K562 (cell line): ENCODE measurements around the gene RAB5B. TPM values are rescaled to one million over a fixed set of nuclear protein-coding genes. Genes with fewer than 3 reads are reported as not detected.

Source experiments
- CCAR2 ChIP-seq: fragments of 200-400 bp; formaldehyde crosslinking; IDR thresholded peaks from 2 replicates; pipeline ENCODE4 v1.6.1; 2017; ENCODE audit warnings: mild to moderate bottlenecking, low read depth, low read length
- ELF4 ChIP-seq: fragments of 450-650 bp; formaldehyde crosslinking; IDR thresholded peaks from 2 replicates; pipeline ENCODE4 v1.4.0; 2022; ENCODE audit warnings: missing genetic modification characterization
- FOS ChIP-seq: IDR thresholded peaks from 3 replicates; pipeline ENCODE4 v1.6.1; 2011; ENCODE audit not compliant: insufficient read length; ENCODE audit errors: extremely low read depth
- HNRNPL ChIP-seq: fragments of 200-400 bp; formaldehyde crosslinking; IDR thresholded peaks from 2 replicates; pipeline ENCODE4 v1.6.1; 2017; ENCODE audit warnings: low read depth, mild to moderate bottlenecking, low read length
- KLF6 ChIP-seq: fragments of 250-450 bp; sonication (Bioruptor Pico); IDR thresholded peaks from 2 replicates; pipeline ENCODE4 v1.4.0; 2020; ENCODE audit warnings: mild to moderate bottlenecking, moderate library complexity, borderline replicate concordance
- LARP7 ChIP-seq: fragments of 450-650 bp; IDR thresholded peaks from 2 replicates; pipeline ENCODE4 v1.6.1; 2016
- MYBL2 ChIP-seq, 2 experiments: fragments of 450-650 bp in 1 of 2; sonication (generic) in 1 of 2; formaldehyde crosslinking in 1 of 2; IDR thresholded peaks; 2 replicates each; pipeline versions ENCODE4 v1.6.1 to v1.8.1; 2017 to 2022; ENCODE audit warnings: borderline replicate concordance in 1 of 2, inconsistent platforms in 1 of 2, low read depth in 1 of 2, mild to moderate bottlenecking in 1 of 2, missing genetic modification reagents in 1 of 2, moderate library complexity in 1 of 2
- SAFB ChIP-seq: fragments of 200-400 bp; formaldehyde crosslinking; IDR thresholded peaks from 2 replicates; pipeline ENCODE4 v1.6.1; 2017; ENCODE audit warnings: low read depth, low read length, borderline replicate concordance
- SMAD3 ChIP-seq: fragments of 450-650 bp; formaldehyde crosslinking; conservative IDR thresholded peaks from 2 replicates; pipeline ENCODE4 v1.4.0; 2020; ENCODE audit warnings: mild to moderate bottlenecking
- ZFP1 ChIP-seq: fragments of 450-650 bp; formaldehyde crosslinking; IDR thresholded peaks from 2 replicates; pipeline ENCODE4 v1.4.0; 2020; ENCODE audit warnings: mild to moderate bottlenecking, mixed read lengths
- ZNF282 ChIP-seq: sonication (generic); formaldehyde crosslinking; IDR thresholded peaks from 2 replicates; pipeline ENCODE4 v1.8.1; 2023; ENCODE audit warnings: missing genetic modification reagents
- ZNF586 ChIP-seq: fragments of 450-650 bp; formaldehyde crosslinking; conservative IDR thresholded peaks from 2 replicates; pipeline ENCODE4 v1.4.0; 2020; ENCODE audit warnings: mild to moderate bottlenecking, moderate library complexity
- ZSCAN32 ChIP-seq: fragments of 450-650 bp; formaldehyde crosslinking; IDR thresholded peaks from 2 replicates; pipeline ENCODE4 v1.4.0; 2020; ENCODE audit warnings: mild to moderate bottlenecking, moderate library complexity
- polyA plus RNA-seq, 8 experiments: library from polyadenylated mRNA; depleted of rRNA in 4 of 8; stranded (reverse) in 5 of 8; unstranded in 3 of 8; fragments of >200 nt; fragmentation: Nextera tagmentation in 2 of 8; fragmentation: Illumina TruSeq in 1 of 8; extraction: Ambion mirVana in 2 of 8; extraction: Trizol in 1 of 8; gene quantifications; 2 replicates each; pipeline versions ENCODE4 v1.2.1 to v1.2.3, GENCODE V29; 2011 to 2014; ENCODE audit warnings: inconsistent platforms in 1 of 8, missing spikeins in 1 of 8
- total RNA-seq, 7 experiments: library from RNA; depleted of rRNA in 6 of 7; stranded (reverse); fragments of >200 nt in 6 of 7; fragmentation: Illumina TruSeq in 2 of 7; extraction: Trizol in 2 of 7; gene quantifications; 2 replicates each; pipeline versions ENCODE4 v1.2.1 to v1.2.3, GENCODE V29; 2011 to 2021; ENCODE audit warnings: low replicate concordance in 1 of 7
- TF ChIP-seq, protein P1 (sequence below): fragments of 450-650 bp; formaldehyde crosslinking; IDR thresholded peaks from 2 replicates; pipeline ENCODE4 v1.4.0; 2020; ENCODE audit warnings: mild to moderate bottlenecking, moderate library complexity
- TF ChIP-seq, protein P2 (sequence below), 2 experiments: fragments of 450-650 bp; formaldehyde crosslinking in 1 of 2; IDR thresholded peaks; 2 replicates each; pipeline versions ENCODE4 v1.4.0 to v1.6.1; 2014 to 2020; ENCODE audit warnings: mild to moderate bottlenecking in 2 of 2, borderline replicate concordance in 1 of 2, low read depth in 1 of 2
- TF ChIP-seq, protein P3 (sequence below): fragments of 200-800 bp; sonication (Bioruptor generic); IDR thresholded peaks from 2 replicates; pipeline ENCODE4 v1.6.1; 2017; ENCODE audit warnings: missing genetic modification characterization, missing compliant biosample characterization

Gene RAB5B
- total and polyA plus RNA-seq, 9 of the 15 experiments (the other 6 are each of a cell fraction or from before 2014, with no cell fraction given) = 6.8 to 73.8 (median 25.2) TPM

- TF ChIP-seq FOS (peak; percentile 65), ELF4 (peak; percentile 10; the same call in 1 of the 2 replicates), LARP7 (no peak), ZSCAN32 (0 out of 2 replicates have a peak, but pooled peaks have one; percentile 19), CCAR2 (no peak), ZFP1 (CRISPR knock-in tag) (peak; percentile 35; the same call in 1 of the 2 replicates), ZNF586 (CRISPR knock-in tag) (0 out of 2 replicates have a peak, but pooled peaks have one; percentile 25), SMAD3 (CRISPR knock-in tag) (no peak), ZNF282 (no peak), MYBL2 (IDR thresholded peaks at IDR 0.05; ENCODE audit: low read depth) (no peak), MYBL2 (CRISPR knock-in tag; IDR thresholded peaks at IDR 0.05; ENCODE audit: borderline replicate concordance) (no peak), HNRNPL (no peak), SAFB (no peak), KLF6 (CRISPR knock-in tag) (no peak)
- TF ChIP-seq, protein P1, sequence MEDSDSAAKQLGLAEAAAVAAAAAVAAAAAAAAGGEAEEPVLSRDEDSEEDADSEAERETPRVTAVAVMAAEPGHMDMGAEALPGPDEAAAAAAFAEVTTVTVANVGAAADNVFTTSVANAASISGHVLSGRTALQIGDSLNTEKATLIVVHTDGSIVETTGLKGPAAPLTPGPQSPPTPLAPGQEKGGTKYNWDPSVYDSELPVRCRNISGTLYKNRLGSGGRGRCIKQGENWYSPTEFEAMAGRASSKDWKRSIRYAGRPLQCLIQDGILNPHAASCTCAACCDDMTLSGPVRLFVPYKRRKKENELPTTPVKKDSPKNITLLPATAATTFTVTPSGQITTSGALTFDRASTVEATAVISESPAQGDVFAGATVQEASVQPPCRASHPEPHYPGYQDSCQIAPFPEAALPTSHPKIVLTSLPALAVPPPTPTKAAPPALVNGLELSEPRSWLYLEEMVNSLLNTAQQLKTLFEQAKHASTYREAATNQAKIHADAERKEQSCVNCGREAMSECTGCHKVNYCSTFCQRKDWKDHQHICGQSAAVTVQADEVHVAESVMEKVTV (CRISPR knock-in tag) = no peak
- TF ChIP-seq, protein P2, sequence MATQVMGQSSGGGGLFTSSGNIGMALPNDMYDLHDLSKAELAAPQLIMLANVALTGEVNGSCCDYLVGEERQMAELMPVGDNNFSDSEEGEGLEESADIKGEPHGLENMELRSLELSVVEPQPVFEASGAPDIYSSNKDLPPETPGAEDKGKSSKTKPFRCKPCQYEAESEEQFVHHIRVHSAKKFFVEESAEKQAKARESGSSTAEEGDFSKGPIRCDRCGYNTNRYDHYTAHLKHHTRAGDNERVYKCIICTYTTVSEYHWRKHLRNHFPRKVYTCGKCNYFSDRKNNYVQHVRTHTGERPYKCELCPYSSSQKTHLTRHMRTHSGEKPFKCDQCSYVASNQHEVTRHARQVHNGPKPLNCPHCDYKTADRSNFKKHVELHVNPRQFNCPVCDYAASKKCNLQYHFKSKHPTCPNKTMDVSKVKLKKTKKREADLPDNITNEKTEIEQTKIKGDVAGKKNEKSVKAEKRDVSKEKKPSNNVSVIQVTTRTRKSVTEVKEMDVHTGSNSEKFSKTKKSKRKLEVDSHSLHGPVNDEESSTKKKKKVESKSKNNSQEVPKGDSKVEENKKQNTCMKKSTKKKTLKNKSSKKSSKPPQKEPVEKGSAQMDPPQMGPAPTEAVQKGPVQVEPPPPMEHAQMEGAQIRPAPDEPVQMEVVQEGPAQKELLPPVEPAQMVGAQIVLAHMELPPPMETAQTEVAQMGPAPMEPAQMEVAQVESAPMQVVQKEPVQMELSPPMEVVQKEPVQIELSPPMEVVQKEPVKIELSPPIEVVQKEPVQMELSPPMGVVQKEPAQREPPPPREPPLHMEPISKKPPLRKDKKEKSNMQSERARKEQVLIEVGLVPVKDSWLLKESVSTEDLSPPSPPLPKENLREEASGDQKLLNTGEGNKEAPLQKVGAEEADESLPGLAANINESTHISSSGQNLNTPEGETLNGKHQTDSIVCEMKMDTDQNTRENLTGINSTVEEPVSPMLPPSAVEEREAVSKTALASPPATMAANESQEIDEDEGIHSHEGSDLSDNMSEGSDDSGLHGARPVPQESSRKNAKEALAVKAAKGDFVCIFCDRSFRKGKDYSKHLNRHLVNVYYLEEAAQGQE (IDR thresholded peaks at IDR 0.05; ENCODE audit: borderline replicate concordance) = peak; percentile 71
- TF ChIP-seq, protein P2 (CRISPR knock-in tag; IDR thresholded peaks at IDR 0.05; ENCODE audit: low read depth) = no peak
- TF ChIP-seq, protein P3, sequence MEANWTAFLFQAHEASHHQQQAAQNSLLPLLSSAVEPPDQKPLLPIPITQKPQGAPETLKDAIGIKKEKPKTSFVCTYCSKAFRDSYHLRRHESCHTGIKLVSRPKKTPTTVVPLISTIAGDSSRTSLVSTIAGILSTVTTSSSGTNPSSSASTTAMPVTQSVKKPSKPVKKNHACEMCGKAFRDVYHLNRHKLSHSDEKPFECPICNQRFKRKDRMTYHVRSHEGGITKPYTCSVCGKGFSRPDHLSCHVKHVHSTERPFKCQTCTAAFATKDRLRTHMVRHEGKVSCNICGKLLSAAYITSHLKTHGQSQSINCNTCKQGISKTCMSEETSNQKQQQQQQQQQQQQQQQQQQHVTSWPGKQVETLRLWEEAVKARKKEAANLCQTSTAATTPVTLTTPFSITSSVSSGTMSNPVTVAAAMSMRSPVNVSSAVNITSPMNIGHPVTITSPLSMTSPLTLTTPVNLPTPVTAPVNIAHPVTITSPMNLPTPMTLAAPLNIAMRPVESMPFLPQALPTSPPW (CRISPR knock-in tag) = peak; percentile 17; the same call in 1 of the 2 replicates
Observed at GRCh38 chr12:55996715-55997534, 23.0 kb downstream of the RAB5B start, which contains the start of gene SUOX (continued).
